B cell (primary cell): Measurements from ENCODE around the gene SRR.

Source experiments
- EZH2 ChIP-seq: IDR thresholded peaks from 2 replicates; pipeline ENCODE4 v1.6.1; 2012; ENCODE audit warnings: borderline replicate concordance, low read depth, mild to moderate bottlenecking, moderate library complexity, low read length; ENCODE audit not compliant: insufficient read depth, poor library complexity, severe bottlenecking
- TF ChIP-seq, protein P1 (sequence below): fragments of 200-600 bp; IDR thresholded peaks from one replicate; pipeline ENCODE4 v1.8.0; 2022; ENCODE audit warnings: antibody characterized with exemption, mild to moderate bottlenecking

DNA sequence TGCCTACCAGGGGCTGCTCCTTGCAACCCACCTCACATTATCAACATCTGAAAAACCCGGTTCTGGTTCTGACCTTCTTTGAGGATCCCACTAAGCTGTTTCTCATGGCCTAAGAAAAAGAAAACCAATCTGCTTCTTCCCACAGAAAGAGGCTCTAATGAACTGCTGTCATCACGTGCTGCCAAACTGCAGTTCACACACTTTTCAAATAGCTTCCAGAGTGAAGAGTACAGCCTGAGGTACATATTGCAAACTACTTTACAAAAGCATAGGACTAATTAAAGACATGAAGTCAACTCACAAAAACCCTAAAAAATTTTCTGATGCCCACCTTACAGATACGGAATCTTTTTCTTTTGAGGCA, 36.9 kb upstream of the SRR start:
- TF ChIP-seq, protein P1, sequence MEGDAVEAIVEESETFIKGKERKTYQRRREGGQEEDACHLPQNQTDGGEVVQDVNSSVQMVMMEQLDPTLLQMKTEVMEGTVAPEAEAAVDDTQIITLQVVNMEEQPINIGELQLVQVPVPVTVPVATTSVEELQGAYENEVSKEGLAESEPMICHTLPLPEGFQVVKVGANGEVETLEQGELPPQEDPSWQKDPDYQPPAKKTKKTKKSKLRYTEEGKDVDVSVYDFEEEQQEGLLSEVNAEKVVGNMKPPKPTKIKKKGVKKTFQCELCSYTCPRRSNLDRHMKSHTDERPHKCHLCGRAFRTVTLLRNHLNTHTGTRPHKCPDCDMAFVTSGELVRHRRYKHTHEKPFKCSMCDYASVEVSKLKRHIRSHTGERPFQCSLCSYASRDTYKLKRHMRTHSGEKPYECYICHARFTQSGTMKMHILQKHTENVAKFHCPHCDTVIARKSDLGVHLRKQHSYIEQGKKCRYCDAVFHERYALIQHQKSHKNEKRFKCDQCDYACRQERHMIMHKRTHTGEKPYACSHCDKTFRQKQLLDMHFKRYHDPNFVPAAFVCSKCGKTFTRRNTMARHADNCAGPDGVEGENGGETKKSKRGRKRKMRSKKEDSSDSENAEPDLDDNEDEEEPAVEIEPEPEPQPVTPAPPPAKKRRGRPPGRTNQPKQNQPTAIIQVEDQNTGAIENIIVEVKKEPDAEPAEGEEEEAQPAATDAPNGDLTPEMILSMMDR = no peak
- no peak for TF ChIP-seq EZH2
